Measurements from ENCODE around the gene BMP8B. TPM values are rescaled to one million over a fixed set of nuclear protein-coding genes. Genes with fewer than 3 reads are reported as not detected.
A peak's percentile ranks its signal among the peaks of the same experiment; 100 is the strongest.
"Not testable (repeated sequence)": the region's sequence is repeated elsewhere in the genome, so short reads cannot be mapped to it uniquely, and the experiment has no call there.

BMP8B gene
- total RNA-seq, 1 experiment from 2014 or later = 0.42 TPM

GRCh38 chr1:39787468-39787867 lies 1.2 kb downstream of the BMP8B start:
- Histone ChIP-seq H3K14ac (ENCODE audit: insufficient read depth, low read length) (no peak overlapping the region), H2BK5ac (ENCODE audit: insufficient read length, low read length) (no peak overlapping the region), H3K18ac (ENCODE audit: insufficient read length, low read depth, low read length) (no peak overlapping the region), H4K8ac (replicated peaks; ENCODE audit: insufficient read length, low read depth, low read length) (no peak overlapping the region), H3K79me1 (ENCODE audit: insufficient read depth, low read depth, low read length, poor library complexity, severe bottlenecking) (no peaks in the 10 kb centered on the region), H3K9me3 (ENCODE audit: control insufficient read depth, low read depth, low read length) (no peaks in the 10 kb centered on the region), H2BK12ac (ENCODE audit: insufficient read length, low read depth, low read length) (no peak overlapping the region), H2BK20ac (ENCODE audit: low read depth, low read length, poor library complexity, severe bottlenecking) (no peak overlapping the region), H3K56ac (ENCODE audit: insufficient read length, low read depth, low read length) (no peak overlapping the region), H3T11ph (ENCODE audit: low read length) (no peak overlapping the region), H2BK15ac (ENCODE audit: low read depth, low read length) (no peak overlapping the region), H3K27me3 (ENCODE audit: insufficient read depth, low read length) (peaks cover 23% of the 10 kb centered on the region; the same call in 1 of the 2 replicates), H3K23ac (ENCODE audit: insufficient read length, low read depth, low read length) (no peak overlapping the region), H3K23me2 (ENCODE audit: insufficient read length, low read depth, low read length, poor library complexity, severe bottlenecking) (peaks cover 3% of the 10 kb centered on the region), H3K4ac (ENCODE audit: low read depth, low read length) (no peak overlapping the region), H4K5ac (ENCODE audit: insufficient read length, low read depth, low read length) (no peak overlapping the region), H3K4me2 (ENCODE audit: insufficient read depth, insufficient read length, low read length) (no peak overlapping the region), H4K91ac (ENCODE audit: insufficient read length, low read depth, low read length) (no peak overlapping the region), H2AK5ac (ENCODE audit: insufficient read length, low read length) (no peak overlapping the region), H4K20me1 (ENCODE audit: control insufficient read depth, insufficient read depth, insufficient read length) (no peaks in the 10 kb centered on the region), H3K9ac (ENCODE audit: extremely low read depth, insufficient read length, low read length) (no peak overlapping the region), H2BK120ac (ENCODE audit: low read depth, low read length, poor library complexity, severe bottlenecking) (no peak overlapping the region), H3K79me2 (ENCODE audit: insufficient read depth, low read length) (no peaks in the 10 kb centered on the region), H3K27ac (ENCODE audit: insufficient read length, low read depth, low read length) (no peak overlapping the region), H3K4me1 (ENCODE audit: insufficient read depth, low read length) (no peaks in the 10 kb centered on the region), H2AFZ (ENCODE audit: low read length) (no peak overlapping the region)
- H3K4me1 Mint-ChIP-seq = peaks cover 4% of the 10 kb centered on the region in 2 experiments; a peak in 3 of 4 replicates
- TF ChIP-seq, protein P1, sequence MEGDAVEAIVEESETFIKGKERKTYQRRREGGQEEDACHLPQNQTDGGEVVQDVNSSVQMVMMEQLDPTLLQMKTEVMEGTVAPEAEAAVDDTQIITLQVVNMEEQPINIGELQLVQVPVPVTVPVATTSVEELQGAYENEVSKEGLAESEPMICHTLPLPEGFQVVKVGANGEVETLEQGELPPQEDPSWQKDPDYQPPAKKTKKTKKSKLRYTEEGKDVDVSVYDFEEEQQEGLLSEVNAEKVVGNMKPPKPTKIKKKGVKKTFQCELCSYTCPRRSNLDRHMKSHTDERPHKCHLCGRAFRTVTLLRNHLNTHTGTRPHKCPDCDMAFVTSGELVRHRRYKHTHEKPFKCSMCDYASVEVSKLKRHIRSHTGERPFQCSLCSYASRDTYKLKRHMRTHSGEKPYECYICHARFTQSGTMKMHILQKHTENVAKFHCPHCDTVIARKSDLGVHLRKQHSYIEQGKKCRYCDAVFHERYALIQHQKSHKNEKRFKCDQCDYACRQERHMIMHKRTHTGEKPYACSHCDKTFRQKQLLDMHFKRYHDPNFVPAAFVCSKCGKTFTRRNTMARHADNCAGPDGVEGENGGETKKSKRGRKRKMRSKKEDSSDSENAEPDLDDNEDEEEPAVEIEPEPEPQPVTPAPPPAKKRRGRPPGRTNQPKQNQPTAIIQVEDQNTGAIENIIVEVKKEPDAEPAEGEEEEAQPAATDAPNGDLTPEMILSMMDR (conservative IDR thresholded peaks at IDR 0.05) = no peak
- no peak for DNase-seq
- H3K4me3 Mint-ChIP-seq = peak overlapping the region; percentile 37 to 74; a peak in 4 of 5 replicates
- no peak overlapping the region for H3K27ac Mint-ChIP-seq
- peaks cover 0 to 1% (median 0%) of the 10 kb centered on the region in 3 experiments; a peak in 1 of 7 replicates for H3K36me3 Mint-ChIP-seq (ENCODE audit: insufficient read depth in 1 of 3, low read depth in 3 of 3)
- peaks cover 79% of the 10 kb centered on the region for H3K27me3 Mint-ChIP-seq (ENCODE audit: low read depth)
- no CpG with 5 or more reads among the region's 11 CpGs for WGBS (ENCODE audit: extremely low coverage, insufficient read length, low lambda C conversion rate)
- H3K9me3 Mint-ChIP-seq = no peaks in the 10 kb centered on the region; a peak in 1 of 5 replicates

GRCh38 chr1:39787108-39787375 lies 1.6 kb downstream of the BMP8B start:
- H2AK5ac ChIP-seq (ENCODE audit: insufficient read length, low read length); H2BK20ac ChIP-seq (ENCODE audit: low read depth, low read length, poor library complexity, severe bottlenecking); H3T11ph ChIP-seq (ENCODE audit: low read length); H3K9me3 Mint-ChIP-seq; H3K18ac ChIP-seq (ENCODE audit: insufficient read length, low read depth, low read length); H2AFZ ChIP-seq (ENCODE audit: low read length); H4K20me1 ChIP-seq (ENCODE audit: control insufficient read depth, insufficient read depth, insufficient read length); H2BK120ac ChIP-seq (ENCODE audit: low read depth, low read length, poor library complexity, severe bottlenecking); H3K36me3 Mint-ChIP-seq (ENCODE audit: insufficient read depth in 1 of 3, low read depth in 3 of 3); H4K8ac ChIP-seq (replicated peaks; ENCODE audit: insufficient read length, low read depth, low read length); DNase-seq; H3K4me1 Mint-ChIP-seq; H3K23me2 ChIP-seq (ENCODE audit: insufficient read length, low read depth, low read length, poor library complexity, severe bottlenecking); H3K4me2 ChIP-seq (ENCODE audit: insufficient read depth, insufficient read length, low read length); H3K9me3 ChIP-seq (ENCODE audit: control insufficient read depth, low read depth, low read length); H3K4me1 ChIP-seq (ENCODE audit: insufficient read depth, low read length); H4K5ac ChIP-seq (ENCODE audit: insufficient read length, low read depth, low read length); H3K79me2 ChIP-seq (ENCODE audit: insufficient read depth, low read length); H2BK12ac ChIP-seq (ENCODE audit: insufficient read length, low read depth, low read length); H3K9ac ChIP-seq (ENCODE audit: extremely low read depth, insufficient read length, low read length); H3K27ac ChIP-seq (ENCODE audit: insufficient read length, low read depth, low read length); H3K27ac Mint-ChIP-seq; H2BK5ac ChIP-seq (ENCODE audit: insufficient read length, low read length); H3K14ac ChIP-seq (ENCODE audit: insufficient read depth, low read length); H3K4ac ChIP-seq (ENCODE audit: low read depth, low read length); H4K91ac ChIP-seq (ENCODE audit: insufficient read length, low read depth, low read length); H3K56ac ChIP-seq (ENCODE audit: insufficient read length, low read depth, low read length); H3K79me1 ChIP-seq (ENCODE audit: insufficient read depth, low read depth, low read length, poor library complexity, severe bottlenecking); H3K23ac ChIP-seq (ENCODE audit: insufficient read length, low read depth, low read length); H2BK15ac ChIP-seq (ENCODE audit: low read depth, low read length): not testable (repeated sequence)
- Mint-ChIP-seq H3K4me3 (peak overlapping the region in 1 of 2 experiments; percentile 74; a peak in 2 of 5 replicates), H3K27me3 (ENCODE audit: low read depth) (peaks cover 79% of the 10 kb centered on the region)
- H3K27me3 ChIP-seq (ENCODE audit: insufficient read depth, low read length) = peaks cover 23% of the 10 kb centered on the region; the same call in 1 of the 2 replicates
- WGBS (ENCODE audit: extremely low coverage, insufficient read length, low lambda C conversion rate) = no CpG with 5 or more reads among the region's 5 CpGs

Data from H9 (cell line).